ENCODE data around the gene LRIT2.

LRIT2 gene, protein sequence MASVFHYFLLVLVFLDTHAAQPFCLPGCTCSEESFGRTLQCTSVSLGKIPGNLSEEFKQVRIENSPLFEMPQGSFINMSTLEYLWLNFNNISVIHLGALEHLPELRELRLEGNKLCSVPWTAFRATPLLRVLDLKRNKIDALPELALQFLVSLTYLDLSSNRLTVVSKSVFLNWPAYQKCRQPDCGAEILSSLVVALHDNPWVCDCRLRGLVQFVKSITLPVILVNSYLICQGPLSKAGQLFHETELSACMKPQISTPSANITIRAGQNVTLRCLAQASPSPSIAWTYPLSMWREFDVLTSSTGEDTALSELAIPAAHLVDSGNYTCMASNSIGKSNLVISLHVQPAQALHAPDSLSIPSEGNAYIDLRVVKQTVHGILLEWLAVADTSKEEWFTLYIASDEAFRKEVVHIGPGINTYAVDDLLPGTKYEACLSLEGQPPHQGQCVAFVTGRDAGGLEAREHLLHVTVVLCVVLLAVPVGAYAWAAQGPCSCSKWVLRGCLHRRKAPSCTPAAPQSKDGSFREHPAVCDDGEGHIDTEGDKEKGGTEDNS

DNA sequence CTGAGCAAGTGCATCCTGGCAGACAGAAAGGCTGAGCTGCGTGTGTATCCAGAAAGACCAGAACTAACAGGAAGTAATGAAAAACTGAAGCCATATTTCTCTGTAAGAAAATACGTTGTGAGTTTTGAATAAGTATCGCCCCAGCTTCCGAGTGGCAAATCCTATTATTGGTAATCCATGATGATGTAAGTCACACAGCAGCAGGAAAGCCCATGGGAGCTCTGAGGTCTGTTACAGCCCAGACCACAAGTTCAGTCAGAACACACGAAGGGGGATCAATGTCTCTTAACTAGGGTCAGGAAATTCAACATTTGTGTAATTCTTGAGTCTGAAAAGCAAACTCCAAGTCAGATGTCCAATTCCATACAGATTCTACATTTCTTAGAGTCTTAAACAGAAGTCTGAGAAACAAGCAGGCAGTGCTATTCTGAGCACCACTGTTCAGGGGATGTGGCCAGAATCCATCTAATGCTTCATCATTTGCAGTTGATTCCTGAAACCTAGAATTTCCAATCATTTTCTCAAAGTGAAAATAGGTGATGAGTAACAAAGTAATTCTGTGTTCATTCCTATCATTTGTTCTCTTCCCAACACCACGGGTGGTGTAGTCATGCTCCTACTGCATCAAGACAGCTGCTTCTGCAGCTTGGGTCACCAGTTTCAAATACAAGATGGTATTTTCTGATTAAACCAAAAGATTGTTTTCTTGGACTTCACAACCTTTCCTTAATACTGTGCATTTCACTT is at the start of gene LRIT2:
TSS of gene LRIT2 (minus strand) at position 118 of the 747 bp plus-strand sequence. CDS start at position 94, 24 bp downstream.
- no peak for DNase-seq (ENCODE audit: low read depth)

DNA sequence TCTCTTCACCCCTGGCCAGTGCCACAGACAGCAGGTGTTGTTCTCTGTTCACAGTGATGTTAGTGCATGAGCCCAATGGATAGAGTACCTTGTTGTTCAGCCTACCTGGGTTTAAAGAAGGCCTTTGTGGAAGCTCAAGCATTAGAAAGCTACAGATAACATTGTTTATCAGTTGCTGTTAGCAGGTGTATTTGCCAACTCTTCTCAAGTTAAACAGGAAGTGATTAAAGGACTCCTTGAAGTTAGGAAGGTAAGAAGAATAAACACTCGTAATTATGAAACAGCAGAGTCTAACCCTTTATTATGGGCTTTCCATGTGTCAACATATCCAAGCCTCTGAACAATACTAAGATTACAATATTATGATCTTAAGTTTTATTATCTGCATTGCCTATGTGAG is 45.4 kb upstream of the LRIT2 start:
- no peak for DNase-seq (ENCODE audit: low read depth)

DNA sequence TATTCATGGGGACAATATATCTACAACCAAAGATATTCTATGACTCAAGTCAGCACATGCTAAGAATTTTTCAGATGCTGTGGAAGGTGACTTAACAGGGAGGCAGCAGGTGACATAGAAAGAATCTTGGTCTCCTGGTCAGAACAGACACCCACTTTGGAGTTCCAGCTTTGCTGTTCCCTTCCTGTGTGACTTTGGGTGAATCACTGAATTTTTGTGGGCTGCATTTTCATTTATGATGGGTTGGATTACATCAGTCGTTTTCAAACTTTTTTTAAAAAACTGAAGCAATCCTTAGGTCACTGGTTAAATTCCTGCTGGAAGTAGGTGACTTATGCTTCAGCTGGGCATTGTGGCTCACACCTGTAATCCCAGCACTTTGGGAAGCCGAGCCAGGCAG is 44.4 kb upstream of the LRIT2 start:
- DNase-seq (ENCODE audit: low read depth) = peak; percentile 34

DNA sequence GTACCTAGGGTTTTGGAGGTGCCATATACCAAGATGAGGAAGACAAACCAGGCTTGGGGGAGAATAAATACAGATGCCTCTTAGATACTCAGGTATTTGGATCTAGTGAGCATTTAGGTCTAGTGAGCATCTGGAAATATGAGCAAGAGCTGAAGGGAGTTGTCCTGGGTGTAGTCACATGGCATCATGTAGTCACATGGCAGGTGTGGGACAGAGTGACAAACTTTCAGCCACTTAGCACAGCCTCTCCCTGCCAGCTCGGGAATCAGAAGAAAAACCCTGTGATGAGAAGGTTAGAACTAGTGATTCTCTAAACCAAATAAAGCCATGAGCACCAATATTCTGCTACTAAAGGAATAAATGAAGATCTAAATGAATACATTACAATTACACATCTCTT is 43.8 kb upstream of the LRIT2 start:
- DNase-seq (ENCODE audit: low read depth) = no peak

DNA sequence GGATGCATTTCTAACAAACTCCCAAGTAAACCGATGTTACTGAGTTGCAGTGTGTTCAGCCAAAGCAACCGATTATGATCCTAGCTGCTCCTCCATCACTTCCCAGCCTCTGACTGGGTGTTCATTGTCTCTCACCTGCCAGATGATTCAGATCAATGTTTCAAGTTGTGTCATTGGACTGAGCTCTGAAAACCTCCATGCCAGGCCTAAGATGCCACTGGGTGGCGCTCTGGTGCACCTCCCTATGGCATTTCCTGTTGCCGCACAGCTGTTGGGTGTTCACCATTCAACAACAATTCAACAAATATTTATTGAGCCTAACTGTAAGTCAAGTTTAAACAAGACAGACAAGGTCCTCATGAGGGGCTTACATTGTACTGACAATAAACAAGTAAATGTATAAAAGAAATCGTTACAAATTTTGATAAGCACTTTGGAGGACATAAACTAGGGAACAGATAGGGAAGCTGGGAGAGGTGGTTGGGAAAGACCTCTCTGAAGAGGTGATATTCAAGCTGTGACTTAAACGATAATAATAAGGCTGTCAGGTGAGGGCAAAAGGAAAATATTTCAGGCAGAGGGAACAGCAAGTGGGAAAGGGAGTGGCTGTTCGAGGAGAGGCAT is 42.3 kb upstream of the LRIT2 start:
- DNase-seq (ENCODE audit: low read depth) = peak; percentile 32

GRCh38 chr10:84265418-84265817 is 40.1 kb upstream of the LRIT2 start:
- DNase-seq (ENCODE audit: low read depth) = no peak

- peak; percentile 40 for DNase-seq (ENCODE audit: low read depth)
Measured at GRCh38 chr10:84264611-84265141, 39.3 kb upstream of the LRIT2 start.

- DNase-seq (ENCODE audit: low read depth) = no peak
Measured at GRCh38 chr10:84263716-84264115, 38.4 kb upstream of the LRIT2 start.

DNA sequence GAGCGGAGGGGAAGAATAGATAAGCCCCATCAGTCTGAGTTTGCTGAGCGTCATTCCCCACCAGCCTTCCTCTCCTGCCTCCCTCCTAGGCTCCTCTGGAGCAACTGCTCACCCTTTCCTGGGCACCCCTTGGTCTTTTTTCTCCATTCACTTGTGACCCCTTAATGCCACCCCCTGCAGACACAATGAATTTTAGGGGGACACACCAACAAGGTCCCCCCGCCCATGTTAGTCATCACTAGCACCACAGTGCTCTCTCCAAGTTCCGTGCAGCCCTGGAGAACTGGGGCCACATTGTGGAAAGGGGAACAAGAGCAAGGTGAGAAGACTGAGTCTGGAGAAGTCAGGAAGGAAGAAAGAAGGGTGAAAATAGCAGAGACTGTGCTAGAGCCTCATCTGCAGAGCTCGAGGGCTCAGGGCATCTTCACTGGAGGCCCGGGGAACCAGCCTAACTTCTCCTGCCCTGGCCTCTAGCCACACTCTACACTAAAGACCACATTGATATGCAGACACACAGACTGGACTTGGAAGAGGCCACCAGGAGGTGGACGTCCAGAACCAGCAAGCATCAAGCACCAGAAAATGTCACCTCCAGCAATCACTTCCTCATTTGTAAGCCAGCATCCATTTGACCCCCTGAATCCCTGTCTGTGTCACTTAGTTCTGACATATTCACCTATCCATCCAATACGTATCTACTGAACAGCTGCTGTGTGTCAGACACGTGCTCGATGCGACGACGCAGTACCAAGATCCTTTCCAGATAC is 37.0 kb upstream of the LRIT2 start:
- DNase-seq (ENCODE audit: low read depth) = no peak

GRCh38 chr10:84261236-84261915 is 36.0 kb upstream of the LRIT2 start:
- no peak for DNase-seq (ENCODE audit: low read depth)

DNA sequence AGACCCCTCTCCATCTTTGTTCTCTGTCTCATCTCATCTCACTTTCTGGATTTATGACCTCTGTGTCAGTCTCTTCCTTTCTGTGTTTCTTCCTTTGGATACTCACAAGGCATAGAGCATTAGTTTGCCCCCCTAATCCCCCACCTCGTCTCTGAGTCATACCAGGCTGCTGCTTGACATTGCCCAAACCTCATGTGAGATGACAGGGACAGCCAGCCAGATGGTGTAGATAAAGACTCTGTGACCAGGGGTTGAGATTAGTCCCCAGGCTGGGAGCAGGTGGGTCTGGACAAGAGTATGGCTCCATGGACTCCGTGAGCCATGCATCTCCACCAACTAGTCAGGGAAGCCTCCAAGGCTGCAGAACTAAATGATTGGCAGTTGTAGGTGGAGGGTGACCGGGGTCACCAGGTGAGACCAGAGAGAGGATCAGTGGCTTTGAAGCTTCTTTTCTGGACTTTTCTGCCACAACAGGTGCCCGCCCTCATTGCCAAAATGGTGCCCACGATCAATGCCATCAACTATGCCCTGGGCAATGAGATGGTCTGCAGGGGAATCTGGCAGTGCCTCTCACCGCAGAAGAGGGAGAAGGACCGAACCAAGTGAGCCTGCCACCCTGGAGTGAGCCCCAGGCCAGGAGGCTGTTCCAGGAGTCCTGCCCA is 32.8 kb upstream of the LRIT2 start:
- no peak for DNase-seq (ENCODE audit: low read depth)

DNA sequence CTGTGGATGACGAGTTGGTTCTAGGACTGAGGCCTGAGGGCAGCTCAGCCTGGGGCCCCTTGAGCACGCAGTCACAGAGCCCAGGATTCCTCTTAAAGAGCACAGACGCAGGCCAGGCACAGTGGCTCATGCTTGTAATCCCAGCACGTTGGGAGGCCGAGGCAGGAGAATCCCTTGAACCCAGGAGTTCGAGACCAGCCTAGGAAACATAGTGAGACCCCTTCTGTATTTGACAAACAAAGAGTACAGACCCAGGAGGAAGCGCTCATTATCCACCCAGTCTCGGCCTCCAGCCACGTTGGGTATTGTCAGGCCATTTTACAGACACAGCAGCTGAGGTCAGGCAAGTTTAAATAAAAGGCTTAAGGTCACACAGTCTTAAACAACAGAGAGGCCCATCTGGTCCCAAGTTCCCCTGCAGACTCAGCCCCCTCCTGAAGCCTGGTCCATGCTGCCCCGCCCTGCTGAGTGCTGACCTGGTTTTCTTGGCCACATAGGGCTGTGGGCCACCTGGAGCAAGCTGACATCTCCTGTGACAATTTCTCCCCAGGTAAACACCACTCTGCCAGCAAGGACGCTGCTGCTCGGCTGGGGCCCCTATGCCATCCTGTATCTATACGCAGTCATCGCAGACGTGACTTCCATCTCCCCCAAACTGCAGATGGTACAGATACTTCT is 32.1 kb upstream of the LRIT2 start:
- DNase-seq (ENCODE audit: low read depth) = no peak

DNA sequence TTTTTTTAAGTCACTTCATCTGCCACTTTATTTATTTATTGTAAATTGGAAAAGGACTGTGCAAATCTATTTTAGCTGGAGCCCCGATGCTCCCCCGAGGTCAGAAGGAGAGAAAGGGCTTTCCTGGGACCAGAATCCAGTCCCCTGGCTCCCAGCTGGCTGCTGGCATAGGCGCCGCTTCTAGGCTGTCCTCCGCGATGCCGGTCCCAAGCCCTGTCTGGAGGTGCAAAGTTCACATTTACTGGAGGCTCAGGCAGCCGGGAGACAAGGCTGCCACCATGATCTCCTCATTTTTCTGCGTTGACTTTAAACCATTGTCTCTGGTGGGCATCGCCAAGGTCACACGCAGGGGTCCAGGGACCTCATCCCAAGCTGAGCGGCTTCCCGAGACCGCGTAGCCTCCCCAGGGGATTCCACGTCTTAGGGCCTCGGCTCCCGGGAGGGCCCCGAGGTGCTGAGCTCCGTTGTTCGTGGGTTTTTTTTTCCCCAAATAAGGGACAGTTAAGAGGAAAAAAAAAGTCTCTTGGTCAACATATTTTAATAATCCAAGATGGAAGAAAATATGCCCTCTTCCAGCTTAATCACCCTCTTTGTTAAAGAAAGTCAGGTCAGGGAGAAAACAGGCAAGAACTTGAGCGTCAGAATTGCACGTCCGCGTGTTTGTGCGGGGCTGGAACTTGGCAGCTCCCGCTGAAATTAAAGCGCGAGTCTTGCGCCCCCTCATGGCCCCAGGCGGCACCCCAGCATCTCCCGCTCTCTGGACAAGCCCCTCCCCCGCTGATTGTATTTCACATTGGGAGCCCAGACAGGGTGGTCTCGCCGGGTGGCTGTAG is 31.4 kb upstream of the LRIT2 start:
- peak; percentile 5 for DNase-seq (ENCODE audit: low read depth)

DNA sequence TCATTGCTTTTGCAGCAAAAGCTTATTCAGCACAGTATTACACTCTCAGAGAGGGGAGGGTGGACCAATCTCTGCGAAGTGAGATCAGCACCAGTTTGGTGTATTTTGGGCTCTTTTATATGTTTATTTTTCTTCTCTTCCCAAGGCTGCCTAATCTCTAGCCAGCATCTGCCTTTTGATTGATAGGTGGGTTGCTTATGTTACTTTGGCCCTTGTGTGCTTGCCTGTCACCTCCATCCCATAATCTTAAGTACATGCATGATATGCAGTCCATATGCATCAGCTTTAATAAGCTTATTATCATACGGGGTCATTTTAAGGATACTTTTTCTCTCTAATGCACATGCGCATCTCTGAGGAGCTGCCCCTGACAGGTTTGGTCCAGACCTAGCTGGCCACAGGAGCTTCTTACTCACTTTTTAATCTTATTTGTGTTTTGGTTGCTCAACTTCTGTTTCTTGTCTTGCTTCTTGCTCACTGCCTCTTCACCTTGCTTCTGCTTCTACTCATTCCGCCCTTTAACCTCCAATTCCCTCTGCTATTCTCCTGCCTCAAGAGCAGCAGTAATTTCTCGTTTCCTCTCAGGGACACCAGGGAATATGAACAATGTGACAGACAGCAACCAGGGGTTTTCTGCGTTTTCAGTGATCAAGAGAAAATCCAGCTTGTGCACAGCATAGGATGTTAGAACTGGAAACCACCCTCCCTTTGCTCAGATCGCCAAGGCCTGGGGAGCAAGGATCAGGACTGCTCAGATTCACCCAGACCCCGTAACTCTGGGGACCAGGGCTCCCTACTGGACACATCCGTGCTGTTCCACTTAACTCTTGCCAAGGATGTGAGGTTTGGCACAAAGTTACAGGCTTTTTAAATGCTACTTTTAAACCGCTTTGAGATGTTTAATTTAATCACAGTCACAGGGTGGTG is 29.5 kb upstream of the LRIT2 start:
- DNase-seq (ENCODE audit: low read depth) = no peak

DNA sequence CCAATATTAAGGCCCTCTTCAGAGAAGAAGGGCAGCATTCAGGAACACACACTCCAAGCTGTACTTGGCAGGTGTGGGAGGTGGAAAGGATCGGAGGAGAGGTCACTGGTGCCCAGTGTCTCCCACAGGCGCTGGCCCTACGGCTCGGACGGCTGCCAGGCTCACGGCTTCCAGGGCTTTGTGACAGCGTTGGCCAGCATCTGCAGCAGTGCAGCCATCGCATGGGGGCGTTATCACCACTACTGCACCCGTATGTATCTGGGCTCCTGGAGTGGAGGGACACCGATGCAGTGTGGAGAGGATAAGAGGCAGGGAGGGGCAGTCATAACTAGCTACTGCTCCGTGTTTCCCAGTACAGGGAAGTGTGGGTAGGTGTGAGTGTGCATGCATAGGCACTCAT is 23.4 kb upstream of the LRIT2 start:
- no peak for DNase-seq (ENCODE audit: low read depth)

- no peak for DNase-seq (ENCODE audit: low read depth)
Measured at GRCh38 chr10:84247496-84247895, 22.2 kb upstream of the LRIT2 start.

DNA sequence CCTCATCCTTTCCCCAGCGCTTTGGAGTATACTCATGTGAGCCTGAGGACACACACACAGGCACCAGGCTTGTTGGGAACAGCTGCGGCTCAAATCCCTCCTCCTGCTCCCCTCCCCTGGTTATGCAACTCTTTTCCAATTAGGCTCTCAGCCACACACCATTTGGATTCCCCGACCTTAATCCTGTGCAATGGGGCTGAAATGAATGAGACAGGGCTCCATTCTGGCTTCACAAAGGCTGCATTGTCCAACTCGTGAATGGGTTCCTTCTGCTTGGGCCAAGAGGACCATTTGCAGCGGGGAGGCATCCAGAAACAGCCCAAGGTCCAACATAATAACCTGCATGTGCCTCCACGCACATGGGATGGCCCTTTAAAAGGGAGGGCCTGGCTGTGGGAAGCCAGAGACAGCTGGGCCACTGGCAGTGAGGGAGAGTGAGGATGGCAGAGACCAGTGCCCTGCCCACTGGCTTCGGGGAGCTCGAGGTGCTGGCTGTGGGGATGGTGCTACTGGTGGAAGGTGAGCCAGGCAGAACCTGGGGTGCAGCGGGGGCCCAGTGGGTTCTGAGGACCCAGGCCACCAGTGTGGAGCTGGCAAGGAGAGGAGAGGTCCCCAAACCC is 19.4 kb upstream of the LRIT2 start, which contains the start of gene RGR:
TSS of gene RGR (plus strand) at position 403 of the 620 bp plus-strand sequence. CDS start at position 441, 38 bp downstream.
- no peak for DNase-seq (ENCODE audit: low read depth)

All from fibroblast of the conjunctiva (primary cell).